Memory B cell (primary cell): Measurements from ENCODE around the gene DDR2.

ENCODE experiments used
- ATAC-seq: fragments of 150-1000 bp; cut with Tn5 transposase; 2 replicates; pipeline ENCODE4 v1.10.0; 2021; ENCODE audit warnings: low read depth, mild to moderate bottlenecking, moderate library complexity
- DNase-seq, 2 donors: peaks; one replicate each; pipeline ENCODE4 v3.0.0; 2022; ENCODE audit warnings: low spot score in 2 of 2
- H3K27ac Mint-ChIP-seq: one replicate; pipeline ENCODE4 v1.8.0; 2022; ENCODE audit warnings: mild to moderate bottlenecking, moderate library complexity, mixed read lengths
- H3K27me3 Mint-ChIP-seq: one replicate; pipeline ENCODE4 v1.8.0; 2022; ENCODE audit warnings: mixed read lengths
- H3K36me3 Mint-ChIP-seq: one replicate; pipeline ENCODE4 v1.8.0; 2022; ENCODE audit warnings: mild to moderate bottlenecking, mixed read lengths
- H3K4me1 Mint-ChIP-seq: one replicate; pipeline ENCODE4 v1.8.0; 2022; ENCODE audit warnings: mixed read lengths
- H3K4me3 Mint-ChIP-seq: one replicate; pipeline ENCODE4 v1.8.0; 2022; ENCODE audit warnings: mild to moderate bottlenecking, moderate library complexity, mixed read lengths
- H3K9me3 Mint-ChIP-seq: one replicate; pipeline ENCODE4 v1.8.0; 2022; ENCODE audit warnings: mixed read lengths

Gene DDR2

DNA sequence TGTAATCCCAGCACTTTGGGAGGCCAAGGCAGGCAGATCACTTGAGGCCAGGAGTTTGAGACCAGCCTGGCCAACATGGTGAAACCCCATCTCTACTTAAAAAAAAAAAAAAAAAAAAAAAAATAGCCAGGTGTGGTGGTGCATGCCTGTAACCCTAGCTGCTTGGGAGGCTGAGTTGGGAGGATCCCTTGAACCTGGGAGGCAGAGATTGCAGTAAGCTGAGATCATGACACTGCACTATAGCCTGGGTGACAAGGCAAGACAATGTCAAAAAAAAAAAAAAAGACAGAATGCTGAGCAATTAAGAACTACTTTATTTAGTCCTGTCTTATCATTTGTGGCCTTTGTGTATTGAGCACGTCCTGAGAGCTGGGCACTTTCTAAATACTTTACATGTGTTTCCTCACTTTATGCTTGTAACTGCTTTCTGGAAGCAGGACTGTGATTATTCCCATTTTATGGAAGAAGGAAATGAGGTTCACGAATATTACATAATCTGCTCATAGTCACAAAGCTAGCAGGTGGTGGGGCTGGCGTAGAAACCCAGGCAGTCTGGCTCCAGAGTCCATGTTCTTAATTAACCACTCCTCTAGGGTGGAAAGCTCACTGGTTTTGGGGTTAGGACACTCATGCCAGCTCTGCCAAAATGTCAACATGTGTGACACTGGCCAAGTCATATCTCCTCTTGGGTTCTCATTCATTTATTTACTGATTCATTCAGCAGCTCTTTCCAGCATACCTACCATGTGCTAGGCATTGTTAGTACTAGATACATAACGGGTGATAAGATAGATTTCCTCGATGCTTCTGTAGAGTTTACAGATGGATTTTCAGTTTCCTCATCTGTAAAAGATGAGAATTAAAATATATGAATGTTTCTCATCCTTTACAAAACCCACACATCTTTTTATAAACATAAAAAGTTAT lies 57.7 kb downstream of the DDR2 start:
- Mint-ChIP-seq H3K9me3 (no peaks in the 10 kb centered on the region), H3K4me3 (no peak overlapping the region), H3K36me3 (peaks cover 2% of the 10 kb centered on the region), H3K4me1 (peaks cover 4% of the 10 kb centered on the region), H3K27ac (no peak overlapping the region), H3K27me3 (peaks cover 7% of the 10 kb centered on the region)
- ATAC-seq: no peak
- DNase-seq: no peak

DNA sequence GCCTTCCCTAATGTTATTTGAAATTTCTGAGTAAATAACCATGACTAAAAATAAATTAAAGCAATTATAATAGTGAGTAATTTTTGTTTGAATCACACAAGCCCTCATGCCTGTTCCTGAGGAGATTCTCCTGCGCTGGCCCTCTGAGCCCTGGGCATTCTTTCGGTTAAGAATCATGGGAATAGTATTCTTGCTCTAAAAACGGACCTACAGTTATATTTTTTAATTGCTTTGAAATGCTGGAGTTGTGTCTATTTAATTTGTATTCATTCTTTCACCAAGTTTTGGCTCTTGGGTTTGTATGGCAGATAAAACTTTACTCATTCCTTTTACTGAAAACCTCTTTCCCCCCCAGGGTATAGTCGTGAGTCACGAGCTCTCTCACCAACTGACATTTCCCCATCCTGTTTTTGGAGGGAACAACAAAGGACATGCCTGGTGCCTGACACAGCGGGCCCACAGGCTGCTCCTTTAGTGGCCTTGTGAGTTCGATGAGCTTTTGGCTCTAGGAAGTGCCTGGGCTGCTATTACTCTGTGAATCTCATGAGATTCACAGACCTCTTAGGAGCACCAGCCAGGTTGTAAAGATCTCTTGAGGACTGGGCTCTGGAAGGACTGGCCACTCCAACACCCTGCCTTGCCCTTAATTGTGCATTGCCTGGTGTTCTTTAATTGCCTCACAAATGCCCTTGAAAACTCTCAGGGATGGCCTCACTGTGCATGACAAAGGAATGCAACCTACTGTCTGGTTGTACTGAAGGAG lies 58.6 kb downstream of the DDR2 start:
- DNase-seq (no peak), ATAC-seq (no peak)
- Mint-ChIP-seq H3K4me3 (no peak overlapping the region), H3K27ac (no peak overlapping the region), H3K4me1 (peaks cover 4% of the 10 kb centered on the region), H3K36me3 (peaks cover 2% of the 10 kb centered on the region), H3K9me3 (no peaks in the 10 kb centered on the region), H3K27me3 (peaks cover 7% of the 10 kb centered on the region)

DNA sequence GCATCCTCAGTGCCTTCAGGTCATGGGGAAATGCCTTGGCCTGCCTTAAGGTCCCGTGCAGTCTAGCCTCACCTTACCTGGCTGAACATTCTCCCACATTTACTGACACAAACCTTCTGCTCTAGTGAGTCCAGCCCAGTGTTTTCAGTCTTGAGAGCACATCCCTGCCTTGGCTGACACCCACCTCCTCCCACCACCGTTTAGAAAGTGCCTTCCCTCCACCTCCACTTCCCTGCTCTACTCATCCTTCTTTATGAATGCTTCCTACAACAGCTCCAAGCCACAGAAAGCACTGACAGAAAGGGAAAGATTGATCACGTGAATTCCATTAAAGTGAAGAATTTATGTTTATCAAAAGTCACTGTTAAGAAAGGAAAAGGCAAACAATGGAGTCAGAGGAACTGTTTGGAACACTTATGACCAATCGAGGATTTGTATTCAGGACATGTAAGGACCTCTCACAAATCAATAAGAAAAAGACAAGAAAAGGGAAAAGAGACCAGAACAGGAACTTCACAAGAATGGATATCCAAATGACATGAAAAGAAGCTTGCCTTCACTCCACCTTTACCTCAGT lies 59.8 kb downstream of the DDR2 start:
- H3K36me3 Mint-ChIP-seq: peaks cover 2% of the 10 kb centered on the region
- H3K9me3 Mint-ChIP-seq: no peaks in the 10 kb centered on the region
- H3K4me3 Mint-ChIP-seq: no peak overlapping the region
- no peak overlapping the region for H3K27ac Mint-ChIP-seq
- peaks cover 4% of the 10 kb centered on the region for H3K4me1 Mint-ChIP-seq
- peaks cover 8% of the 10 kb centered on the region for H3K27me3 Mint-ChIP-seq
- DNase-seq (no peak), ATAC-seq (no peak)

DNA sequence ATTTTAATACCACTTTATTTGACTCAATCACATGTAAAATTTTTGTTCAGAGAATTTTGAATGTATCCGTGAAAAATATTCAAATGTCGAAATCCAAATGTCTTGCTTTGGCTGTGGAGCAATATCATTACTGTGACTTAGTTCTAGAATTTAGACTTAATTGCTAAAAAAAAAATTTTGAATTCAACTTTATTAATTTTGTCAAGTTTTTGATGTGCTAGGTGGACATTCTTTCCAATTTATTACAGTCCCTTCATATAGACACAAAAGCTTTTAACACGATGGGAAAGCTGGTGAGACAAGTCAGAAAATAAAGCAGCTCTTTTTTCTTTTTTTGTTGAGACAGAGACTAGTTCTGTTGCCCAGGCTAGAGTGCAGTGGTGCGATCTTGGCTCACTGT lies 62.6 kb downstream of the DDR2 start:
- Mint-ChIP-seq H3K36me3 (no peaks in the 10 kb centered on the region), H3K4me3 (no peak overlapping the region), H3K27ac (no peak overlapping the region), H3K4me1 (peaks cover 4% of the 10 kb centered on the region), H3K27me3 (peaks cover 8% of the 10 kb centered on the region), H3K9me3 (no peaks in the 10 kb centered on the region)
- no peak for DNase-seq
- no peak for ATAC-seq

DNA sequence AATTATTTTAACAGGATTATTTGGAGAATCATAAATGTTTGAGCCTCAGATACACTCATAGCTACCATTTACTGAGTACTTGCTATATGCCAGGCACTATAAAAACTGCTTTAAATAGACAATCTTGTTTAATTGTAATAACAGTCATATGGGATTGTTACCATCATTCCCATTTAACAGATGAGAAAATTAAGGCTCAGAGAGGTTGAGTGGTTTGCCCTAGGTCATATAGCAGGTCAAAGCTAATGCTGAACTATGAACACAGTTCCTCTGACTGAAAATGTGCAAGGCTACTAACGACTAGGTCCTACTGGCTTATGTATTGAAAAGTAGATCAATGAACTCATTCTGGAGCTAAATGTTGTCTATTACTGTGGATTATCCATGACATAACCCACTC lies 63.4 kb downstream of the DDR2 start:
- H3K4me1 Mint-ChIP-seq: peaks cover 4% of the 10 kb centered on the region
- H3K27ac Mint-ChIP-seq: no peak overlapping the region
- ATAC-seq (no peak), DNase-seq (no peak)
- H3K36me3 Mint-ChIP-seq: no peaks in the 10 kb centered on the region
- peaks cover 6% of the 10 kb centered on the region for H3K27me3 Mint-ChIP-seq
- no peak overlapping the region for H3K4me3 Mint-ChIP-seq
- H3K9me3 Mint-ChIP-seq: no peaks in the 10 kb centered on the region

DNA sequence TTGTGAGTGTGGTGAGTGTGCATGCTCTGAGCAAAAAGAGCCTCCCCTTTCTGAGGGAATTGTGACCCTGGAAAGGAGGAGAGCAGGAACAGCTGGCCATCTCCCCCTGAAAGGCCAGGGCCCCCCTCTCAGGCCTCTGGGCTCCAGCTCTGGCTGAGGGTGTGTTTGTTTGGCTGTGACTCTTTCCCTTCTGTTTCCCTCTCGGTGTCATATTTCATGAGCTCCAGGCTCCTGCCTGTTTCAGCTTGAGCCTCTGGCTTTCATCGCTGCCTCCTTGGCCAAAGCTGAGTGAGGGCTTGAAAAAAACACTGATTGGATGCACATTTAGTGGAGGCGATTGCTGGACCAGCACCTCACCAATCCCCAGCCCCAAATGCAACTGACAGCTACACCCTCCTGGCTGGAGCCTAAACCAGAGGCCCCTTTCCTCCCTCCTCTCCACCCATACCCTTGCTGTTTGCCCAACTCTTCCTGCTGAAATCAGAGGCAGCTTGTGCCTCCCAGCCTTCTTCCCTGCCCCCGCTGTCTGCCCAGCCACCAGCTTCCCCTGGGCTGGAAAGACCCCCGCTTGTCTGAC lies 64.1 kb downstream of the DDR2 start:
- no peaks in the 10 kb centered on the region for H3K9me3 Mint-ChIP-seq
- H3K27ac Mint-ChIP-seq: no peak overlapping the region
- DNase-seq: no peak
- H3K4me1 Mint-ChIP-seq: peaks cover 4% of the 10 kb centered on the region
- H3K36me3 Mint-ChIP-seq: no peaks in the 10 kb centered on the region
- H3K4me3 Mint-ChIP-seq: no peak overlapping the region
- H3K27me3 Mint-ChIP-seq: peaks cover 6% of the 10 kb centered on the region
- no peak for ATAC-seq

DNA sequence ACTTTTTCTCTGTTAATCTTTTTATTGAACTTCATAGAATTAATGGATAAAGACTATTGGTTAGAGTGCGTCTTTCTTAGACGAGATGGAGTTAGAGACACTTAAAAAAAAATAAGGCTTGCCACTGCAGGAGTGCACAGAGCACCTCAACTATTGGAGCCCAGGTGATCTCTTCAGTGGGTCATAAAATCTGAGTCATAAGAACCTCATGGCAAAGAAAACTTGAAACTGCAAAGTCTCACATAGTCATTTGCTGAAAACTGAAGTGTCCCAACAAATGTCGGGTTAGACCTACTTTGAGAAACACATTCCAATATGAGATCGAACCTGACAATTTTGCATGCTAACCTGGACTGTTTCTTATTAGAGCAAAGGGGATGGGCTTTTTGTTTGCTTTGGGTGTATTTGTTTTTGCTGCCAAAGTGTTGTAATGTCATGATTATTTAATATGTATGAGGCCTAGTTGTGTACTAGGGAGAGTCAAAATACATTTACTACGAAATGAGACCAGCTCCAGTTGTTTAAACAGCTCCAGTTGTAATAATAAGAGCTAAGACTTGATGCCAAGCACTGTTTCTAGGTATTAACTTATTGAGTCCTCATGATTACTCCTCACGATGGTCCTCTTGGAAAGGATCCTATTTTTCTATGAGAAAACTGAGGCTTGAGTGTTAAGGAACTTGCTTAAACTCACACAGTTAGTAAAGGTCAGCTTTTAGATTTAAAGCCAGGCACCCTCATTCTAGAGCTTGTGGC lies 65.1 kb downstream of the DDR2 start:
- H3K36me3 Mint-ChIP-seq: no peaks in the 10 kb centered on the region
- ATAC-seq (no peak), DNase-seq (no peak)
- H3K27ac Mint-ChIP-seq: no peak overlapping the region
- H3K9me3 Mint-ChIP-seq: no peaks in the 10 kb centered on the region
- H3K27me3 Mint-ChIP-seq: peaks cover 6% of the 10 kb centered on the region
- H3K4me1 Mint-ChIP-seq: peaks cover under 1% of the 10 kb centered on the region
- H3K4me3 Mint-ChIP-seq: no peak overlapping the region

DNA sequence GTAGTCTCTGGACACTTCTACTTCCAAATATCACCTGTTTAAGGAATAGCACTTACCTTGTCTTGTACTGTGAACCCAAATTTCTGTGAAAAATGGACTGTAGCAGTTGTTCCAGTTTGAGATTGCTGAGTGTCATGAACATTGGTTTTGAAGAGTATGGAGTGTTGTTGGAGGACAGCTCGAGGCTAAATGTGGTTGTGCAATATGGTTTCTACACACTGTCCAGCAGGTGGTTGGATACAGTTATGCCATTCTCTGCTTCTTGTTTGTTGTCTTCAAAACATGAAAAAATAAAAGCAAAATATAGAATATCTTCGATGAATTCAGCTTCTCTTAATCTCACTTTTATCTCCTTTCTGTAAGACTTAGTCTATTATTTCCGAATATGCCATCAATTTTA lies 67.1 kb downstream of the DDR2 start:
- Mint-ChIP-seq H3K4me1 (no peaks in the 10 kb centered on the region), H3K9me3 (no peaks in the 10 kb centered on the region), H3K4me3 (no peak overlapping the region), H3K36me3 (no peaks in the 10 kb centered on the region), H3K27ac (no peak overlapping the region), H3K27me3 (peaks cover 6% of the 10 kb centered on the region)
- DNase-seq: no peak
- no peak for ATAC-seq

DNA sequence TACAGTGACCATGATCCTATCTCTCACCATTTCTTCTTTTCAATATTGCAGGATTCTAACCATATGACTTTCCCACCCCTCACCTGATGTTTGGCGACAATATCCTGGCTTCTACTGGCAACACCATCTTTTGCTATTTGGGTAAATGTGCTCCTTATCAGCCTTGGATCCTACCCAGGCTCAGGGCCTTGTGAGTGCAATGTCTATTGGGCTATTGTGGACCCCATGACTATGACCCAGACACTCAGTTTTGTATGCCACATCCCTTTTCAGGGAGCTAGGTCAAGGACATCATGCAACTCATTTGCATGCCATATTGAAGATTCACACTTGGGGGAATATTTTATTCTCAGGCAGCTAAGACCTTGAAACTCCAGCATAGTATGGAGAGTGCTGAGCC lies 67.9 kb downstream of the DDR2 start:
- no peaks in the 10 kb centered on the region for H3K36me3 Mint-ChIP-seq
- H3K4me1 Mint-ChIP-seq: no peaks in the 10 kb centered on the region
- no peak overlapping the region for H3K4me3 Mint-ChIP-seq
- H3K27me3 Mint-ChIP-seq: peaks cover 6% of the 10 kb centered on the region
- DNase-seq: no peak
- no peaks in the 10 kb centered on the region for H3K9me3 Mint-ChIP-seq
- no peak overlapping the region for H3K27ac Mint-ChIP-seq
- ATAC-seq: no peak

DNA sequence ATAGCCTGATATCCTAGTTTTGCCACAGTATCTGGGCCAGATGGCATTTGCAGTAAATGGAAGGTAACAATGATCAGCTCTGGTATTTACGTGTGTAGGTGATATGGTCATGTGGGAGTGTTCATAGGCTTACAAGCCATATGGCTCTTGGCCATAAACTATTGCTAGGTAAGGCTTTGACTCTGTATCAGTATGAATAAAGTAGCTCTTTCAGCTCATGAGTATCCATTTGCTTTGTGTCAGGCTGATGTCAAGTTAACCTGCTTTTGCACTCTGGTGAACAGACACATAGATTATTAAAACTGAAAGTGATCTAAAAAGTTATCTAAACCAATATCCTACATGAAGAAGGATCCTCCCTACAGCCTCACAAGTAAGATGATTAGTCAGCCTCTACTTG lies 69.0 kb downstream of the DDR2 start:
- Mint-ChIP-seq H3K27me3 (peaks cover 6% of the 10 kb centered on the region), H3K9me3 (no peaks in the 10 kb centered on the region), H3K36me3 (no peaks in the 10 kb centered on the region), H3K27ac (no peak overlapping the region), H3K4me3 (no peak overlapping the region), H3K4me1 (no peaks in the 10 kb centered on the region)
- ATAC-seq: no peak
- no peak for DNase-seq

DNA sequence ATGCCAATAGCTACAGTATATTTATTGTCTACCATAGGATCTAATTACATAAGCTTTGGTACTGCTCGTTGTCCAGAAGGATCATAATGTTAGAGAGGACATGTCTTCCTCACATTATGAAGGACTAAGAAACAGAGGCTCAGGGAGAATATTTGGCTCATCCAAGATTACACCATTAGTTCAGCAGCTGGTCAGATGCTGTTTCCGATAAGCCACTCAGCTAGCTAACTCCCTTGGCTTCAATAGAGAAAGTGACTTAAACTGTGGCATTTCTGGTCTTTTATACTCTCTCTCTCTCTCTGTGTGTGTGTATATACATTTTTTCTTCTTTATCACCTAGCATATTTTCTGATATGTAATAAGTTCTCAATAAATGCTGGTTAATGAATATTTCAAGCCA lies 70.4 kb downstream of the DDR2 start:
- no peak for ATAC-seq
- H3K4me1 Mint-ChIP-seq: no peaks in the 10 kb centered on the region
- H3K4me3 Mint-ChIP-seq: no peak overlapping the region
- H3K9me3 Mint-ChIP-seq: no peaks in the 10 kb centered on the region
- H3K27me3 Mint-ChIP-seq: peaks cover 4% of the 10 kb centered on the region
- no peak for DNase-seq
- no peaks in the 10 kb centered on the region for H3K36me3 Mint-ChIP-seq
- no peak overlapping the region for H3K27ac Mint-ChIP-seq

DNA sequence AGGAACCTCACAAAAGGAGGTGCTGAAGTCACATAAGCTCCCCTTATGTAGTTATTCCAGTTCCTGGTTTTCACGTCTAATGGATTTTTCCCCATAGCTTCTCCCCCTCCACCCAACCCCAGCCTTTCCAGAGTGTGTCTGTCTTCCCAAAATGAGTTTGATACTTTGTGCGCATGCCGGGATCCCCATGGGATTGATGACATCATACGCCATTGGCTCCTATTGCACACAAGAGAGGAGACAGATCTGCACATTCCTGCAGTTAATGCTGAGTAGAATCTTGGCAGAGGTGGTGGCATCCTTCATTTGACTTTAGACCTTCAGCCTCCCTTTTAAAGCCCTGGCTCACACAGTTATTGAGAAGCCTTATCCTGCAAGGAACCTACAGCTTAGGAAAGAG lies 71.4 kb downstream of the DDR2 start:
- ATAC-seq (no peak), DNase-seq (no peak)
- H3K4me3 Mint-ChIP-seq: no peak overlapping the region
- H3K27me3 Mint-ChIP-seq: peaks cover 2% of the 10 kb centered on the region
- no peaks in the 10 kb centered on the region for H3K4me1 Mint-ChIP-seq
- no peaks in the 10 kb centered on the region for H3K9me3 Mint-ChIP-seq
- no peaks in the 10 kb centered on the region for H3K36me3 Mint-ChIP-seq
- H3K27ac Mint-ChIP-seq: no peak overlapping the region

DNA sequence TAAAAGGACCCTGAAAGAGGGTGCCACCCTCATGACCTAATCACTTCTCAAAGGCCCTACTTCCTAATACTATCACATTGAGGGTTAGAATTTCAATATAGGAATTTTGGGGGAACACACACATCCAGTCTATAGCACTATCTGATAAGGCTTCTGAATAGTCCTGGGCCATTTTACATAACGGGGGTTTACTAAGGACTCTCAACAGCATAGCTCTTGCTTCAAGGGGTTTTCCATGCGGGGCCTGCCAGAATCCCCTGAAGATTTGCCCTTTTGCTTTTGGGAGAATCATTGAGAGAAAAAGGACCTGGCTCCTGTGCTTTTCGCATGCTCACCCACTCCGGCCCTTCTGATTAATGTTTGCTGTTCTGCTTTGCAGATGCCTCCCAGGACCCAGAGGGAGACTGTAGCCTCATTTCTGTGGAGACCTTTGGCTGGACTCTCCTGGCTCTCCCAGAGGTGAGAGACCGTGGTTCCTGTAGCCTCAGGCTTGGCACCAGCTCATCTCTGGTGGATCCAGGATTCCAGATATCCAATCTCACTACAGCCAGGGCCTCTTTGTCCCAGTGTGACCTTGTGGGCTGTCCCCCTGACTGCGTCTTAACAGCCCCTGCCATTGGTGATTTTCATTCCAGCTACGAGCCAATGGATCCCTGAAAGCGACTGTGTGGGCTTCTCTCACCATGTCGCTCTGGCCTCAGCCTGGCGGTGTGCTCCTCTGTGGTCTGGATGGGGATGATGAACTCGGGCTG lies 72.6 kb downstream of the DDR2 start:
- Mint-ChIP-seq H3K27me3 (no peaks in the 10 kb centered on the region), H3K36me3 (no peaks in the 10 kb centered on the region), H3K4me3 (no peak overlapping the region), H3K27ac (no peak overlapping the region), H3K4me1 (no peaks in the 10 kb centered on the region), H3K9me3 (no peaks in the 10 kb centered on the region)
- ATAC-seq (no peak), DNase-seq (no peak)
